Trophoblast cell (in vitro differentiated cells and primary cell): ENCODE measurements around the gene OR6B3.

Experiments
- DNase-seq, 2 donors: peaks; one replicate each; pipeline ENCODE4 v3.0.0-alpha.2; 2016
- H2AFZ ChIP-seq: 2 replicates; pipeline ENCODE4 v1.6.1; 2013; ENCODE audit warnings: low read length, moderate library complexity, mild to moderate bottlenecking; ENCODE audit not compliant: insufficient read depth, poor library complexity
- H2AK5ac ChIP-seq: 2 replicates; pipeline ENCODE4 v1.6.1; 2013; ENCODE audit warnings: mild to moderate bottlenecking, low read length
- H2BK120ac ChIP-seq: 2 replicates; pipeline ENCODE4 v1.6.1; 2013; ENCODE audit warnings: low read length, mild to moderate bottlenecking, moderate library complexity; ENCODE audit not compliant: insufficient read depth, poor library complexity
- H2BK12ac ChIP-seq: 2 replicates; pipeline ENCODE4 v1.6.1; 2013; ENCODE audit warnings: mild to moderate bottlenecking, low read length, moderate library complexity
- H2BK5ac ChIP-seq: 2 replicates; pipeline ENCODE4 v1.6.1; 2013; ENCODE audit warnings: low read length, low read depth, moderate library complexity, mild to moderate bottlenecking; ENCODE audit not compliant: poor library complexity
- H3K14ac ChIP-seq: 2 replicates; pipeline ENCODE4 v1.6.1; 2013; ENCODE audit warnings: mild to moderate bottlenecking, low read length
- H3K18ac ChIP-seq: 2 replicates; pipeline ENCODE4 v1.6.1; 2013; ENCODE audit warnings: mild to moderate bottlenecking, low read length
- H3K23ac ChIP-seq: 2 replicates; pipeline ENCODE4 v1.6.1; 2013; ENCODE audit warnings: low read length
- H3K27ac ChIP-seq: 2 replicates; pipeline ENCODE4 v1.5.1; 2013; ENCODE audit warnings: low read depth, mild to moderate bottlenecking, inconsistent platforms, low read length, moderate library complexity
- H3K27me3 ChIP-seq: 2 replicates; pipeline ENCODE4 v1.6.1; 2013; ENCODE audit warnings: inconsistent platforms, mild to moderate bottlenecking, low read length, moderate library complexity; ENCODE audit not compliant: insufficient read depth
- H3K36me3 ChIP-seq, 2 experiments: 1 replicate in 1 of 2; 2 replicates in 1 of 2; pipeline ENCODE4 v1.6.1; 2013; ENCODE audit warnings: low read length in 2 of 2, mild to moderate bottlenecking in 2 of 2, moderate library complexity in 1 of 2; ENCODE audit not compliant: insufficient read depth in 2 of 2, control insufficient read depth in 1 of 2
- H3K4ac ChIP-seq: 2 replicates; pipeline ENCODE4 v1.6.1; 2013; ENCODE audit warnings: low read depth, mild to moderate bottlenecking, low read length, moderate library complexity
- H3K4me1 ChIP-seq, 2 experiments: 1 replicate in 1 of 2; 2 replicates in 1 of 2; pipeline ENCODE4 v1.6.1; 2013; ENCODE audit warnings: low read length in 2 of 2, mild to moderate bottlenecking in 2 of 2, moderate library complexity in 1 of 2; ENCODE audit not compliant: insufficient read depth in 2 of 2, control insufficient read depth in 1 of 2
- H3K4me2 ChIP-seq: 2 replicates; pipeline ENCODE4 v1.6.1; 2013; ENCODE audit warnings: inconsistent platforms, mild to moderate bottlenecking, low read length, moderate library complexity
- H3K4me3 ChIP-seq: 2 replicates; pipeline ENCODE4 v1.5.1; 2013; ENCODE audit warnings: mild to moderate bottlenecking, low read depth, low read length, inconsistent platforms
- H3K79me1 ChIP-seq: one replicate; pipeline ENCODE4 v1.6.1; 2013; ENCODE audit warnings: low read length
- H3K79me2 ChIP-seq: 2 replicates; pipeline ENCODE4 v1.6.1; 2013; ENCODE audit warnings: low read length, mild to moderate bottlenecking; ENCODE audit not compliant: control insufficient read depth, insufficient read depth, poor library complexity
- H3K9ac ChIP-seq: 2 replicates; pipeline ENCODE4 v1.6.1; 2013; ENCODE audit warnings: mild to moderate bottlenecking, low read length
- H3K9me3 ChIP-seq: 2 replicates; pipeline ENCODE4 v1.6.1; 2013; ENCODE audit warnings: low read depth, mild to moderate bottlenecking, control low read depth, inconsistent platforms, low read length; ENCODE audit not compliant: insufficient read depth
- H4K12ac ChIP-seq: 2 replicates; pipeline ENCODE4 v1.6.1; 2013; ENCODE audit warnings: low read depth, mild to moderate bottlenecking, low read length, moderate library complexity
- H4K8ac ChIP-seq: 2 replicates; pipeline ENCODE4 v1.6.1; 2013; ENCODE audit warnings: low read depth, mild to moderate bottlenecking, low read length, moderate library complexity
- H4K91ac ChIP-seq: one replicate; pipeline ENCODE4 v1.6.1; 2013; ENCODE audit warnings: low read depth, mild to moderate bottlenecking, low read length, moderate library complexity
- WGBS: extraction: QIAGEN DNeasy Blood & Tissue Kit; methylation state at CpG from one replicate; pipeline ENCODE4 v1.1.7; 2013; ENCODE audit warnings: missing lambda C conversion rate; ENCODE audit not compliant: insufficient read length, insufficient coverage; ENCODE audit errors: extremely low coverage; 5-methylcytosine and 5-hydroxymethylcytosine counted together

OR6B3 gene

GRCh38 chr2:240051697-240052096, 1.6 kb downstream of the OR6B3 start:
- WGBS: no CpG with 5 or more reads among the region's 4 CpGs
- no peak overlapping the region for H3K4me3 ChIP-seq
- H3K4ac ChIP-seq: no peak overlapping the region
- H3K14ac ChIP-seq: no peak overlapping the region
- H3K23ac ChIP-seq: no peak overlapping the region
- no peak overlapping the region for H3K4me2 ChIP-seq
- no peak overlapping the region for H4K12ac ChIP-seq
- no peaks in the 10 kb centered on the region for H3K4me1 ChIP-seq
- H4K8ac ChIP-seq: no peak overlapping the region
- H2BK12ac ChIP-seq: no peak overlapping the region
- H3K27ac ChIP-seq: no peak overlapping the region
- DNase-seq: no peak
- no peaks in the 10 kb centered on the region for H3K79me2 ChIP-seq
- H3K9me3 ChIP-seq: no peaks in the 10 kb centered on the region
- H3K9ac ChIP-seq: no peak overlapping the region
- no peak overlapping the region for H2AFZ ChIP-seq
- no peak overlapping the region for H2BK5ac ChIP-seq
- no peaks in the 10 kb centered on the region for H3K79me1 ChIP-seq
- no peak overlapping the region for H2AK5ac ChIP-seq
- H3K18ac ChIP-seq: no peak overlapping the region
- H2BK120ac ChIP-seq: no peak overlapping the region
- no peak overlapping the region for H4K91ac ChIP-seq
- H3K27me3 ChIP-seq: no peaks in the 10 kb centered on the region
- H3K36me3 ChIP-seq: no peaks in the 10 kb centered on the region

GRCh38 chr2:240050278-240050677, 3.0 kb downstream of the OR6B3 start:
- H3K27ac ChIP-seq: no peak overlapping the region
- H3K36me3 ChIP-seq: no peaks in the 10 kb centered on the region
- no peak overlapping the region for H2BK5ac ChIP-seq
- no peak overlapping the region for H3K14ac ChIP-seq
- no peaks in the 10 kb centered on the region for H3K27me3 ChIP-seq
- no peaks in the 10 kb centered on the region for H3K4me1 ChIP-seq
- no peak overlapping the region for H4K91ac ChIP-seq
- no peak for DNase-seq
- H2AFZ ChIP-seq: no peak overlapping the region
- H3K4ac ChIP-seq: no peak overlapping the region
- no peaks in the 10 kb centered on the region for H3K79me1 ChIP-seq
- no peak overlapping the region for H3K9ac ChIP-seq
- no peak overlapping the region for H3K18ac ChIP-seq
- H3K4me2 ChIP-seq: no peak overlapping the region
- no peaks in the 10 kb centered on the region for H3K79me2 ChIP-seq
- H3K4me3 ChIP-seq: no peak overlapping the region
- no peak overlapping the region for H2AK5ac ChIP-seq
- WGBS: no CpG with 5 or more reads among the region's 12 CpGs
- no peak overlapping the region for H4K8ac ChIP-seq
- no peaks in the 10 kb centered on the region for H3K9me3 ChIP-seq
- no peak overlapping the region for H2BK120ac ChIP-seq
- H3K23ac ChIP-seq: no peak overlapping the region
- no peak overlapping the region for H4K12ac ChIP-seq
- no peak overlapping the region for H2BK12ac ChIP-seq

- no peak overlapping the region for H4K8ac ChIP-seq
- no CpG with 5 or more reads among the region's 9 CpGs for WGBS
- no peak for DNase-seq
These were observed 5.1 kb downstream of the OR6B3 start for GRCh38 chr2:240048237-240048636.

GRCh38 chr2:240045098-240045497, 8.2 kb downstream of the OR6B3 start:
- Histone ChIP-seq H3K79me1 (no peaks in the 10 kb centered on the region), H2AFZ (no peak overlapping the region), H2BK120ac (no peak overlapping the region), H2BK5ac (no peak overlapping the region), H2BK12ac (no peak overlapping the region), H4K8ac (no peak overlapping the region), H3K36me3 (no peaks in the 10 kb centered on the region), H3K4me2 (no peak overlapping the region), H3K27ac (no peak overlapping the region), H3K4me3 (no peak overlapping the region), H3K9ac (no peak overlapping the region), H2AK5ac (no peak overlapping the region), H3K23ac (no peak overlapping the region), H4K91ac (no peak overlapping the region), H3K14ac (no peak overlapping the region), H3K79me2 (no peaks in the 10 kb centered on the region), H3K4me1 (no peaks in the 10 kb centered on the region), H3K18ac (no peak overlapping the region), H3K4ac (no peak overlapping the region), H4K12ac (no peak overlapping the region), H3K9me3 (peaks cover 15% of the 10 kb centered on the region), H3K27me3 (no peaks in the 10 kb centered on the region)
- WGBS: no CpG with 5 or more reads among the region's 13 CpGs
- no peak for DNase-seq

More at GRCh38 chr2:240048237-240048636, 5.1 kb downstream of the OR6B3 start:
- Histone ChIP-seq H2BK12ac (no peak overlapping the region), H3K14ac (no peak overlapping the region), H3K79me1 (no peaks in the 10 kb centered on the region), H3K36me3 (no peaks in the 10 kb centered on the region), H3K27ac (no peak overlapping the region), H3K18ac (no peak overlapping the region), H3K4ac (no peak overlapping the region), H3K9me3 (peaks cover 3% of the 10 kb centered on the region), H2AFZ (no peak overlapping the region), H4K12ac (no peak overlapping the region), H3K27me3 (no peaks in the 10 kb centered on the region), H3K9ac (no peak overlapping the region), H3K4me1 (no peaks in the 10 kb centered on the region), H3K23ac (no peak overlapping the region), H3K4me2 (no peak overlapping the region), H3K79me2 (no peaks in the 10 kb centered on the region), H2AK5ac (no peak overlapping the region), H2BK5ac (no peak overlapping the region), H2BK120ac (no peak overlapping the region), H3K4me3 (no peak overlapping the region), H4K91ac (no peak overlapping the region)
